Type B pancreatic cell (in vitro differentiated cells): ENCODE data around the gene MGMT. TPM values are rescaled to one million over a fixed set of nuclear protein-coding genes. Genes with fewer than 3 reads are reported as not detected.

Source experiments
- DNase-seq: peaks from one replicate; pipeline ENCODE4 v3.0.0; 2021; ENCODE audit warnings: mixed read lengths; ENCODE audit not compliant: unreplicated experiment; ENCODE audit errors: extremely low spot score
- H3K27ac Mint-ChIP-seq: 2 replicates; pipeline ENCODE4 v1.8.0; 2021; ENCODE audit warnings: mild to moderate bottlenecking, mixed read lengths
- H3K27me3 Mint-ChIP-seq: 2 replicates; pipeline ENCODE4 v1.8.0; 2021; ENCODE audit warnings: mixed read lengths
- H3K36me3 Mint-ChIP-seq: 2 replicates; pipeline ENCODE4 v1.8.0; 2021; ENCODE audit warnings: mixed read lengths
- H3K4me1 Mint-ChIP-seq: one replicate; pipeline ENCODE4 v1.8.0; 2021; ENCODE audit warnings: mixed read lengths; ENCODE audit not compliant: unreplicated experiment
- H3K4me3 Mint-ChIP-seq: 2 replicates; pipeline ENCODE4 v1.8.0; 2021; ENCODE audit warnings: mild to moderate bottlenecking, mixed read lengths
- H3K9me3 Mint-ChIP-seq: 2 replicates; pipeline ENCODE4 v1.8.0; 2021; ENCODE audit warnings: mixed read lengths
- total RNA-seq: library from RNA; stranded (reverse); gene quantifications from 2 replicates; pipeline ENCODE4 v1.2.1, GENCODE V29; 2021; ENCODE audit warnings: low replicate concordance
- TF ChIP-seq, protein P1 (sequence below): fragments of 200-600 bp; sonication (generic); conservative IDR thresholded peaks from 2 replicates; pipeline ENCODE4 v1.5.0; 2021; ENCODE audit warnings: antibody characterized with exemption, mild to moderate bottlenecking

The MGMT gene
- total RNA-seq, 1 donor from 2014 or later, result 18.8 TPM

DNA sequence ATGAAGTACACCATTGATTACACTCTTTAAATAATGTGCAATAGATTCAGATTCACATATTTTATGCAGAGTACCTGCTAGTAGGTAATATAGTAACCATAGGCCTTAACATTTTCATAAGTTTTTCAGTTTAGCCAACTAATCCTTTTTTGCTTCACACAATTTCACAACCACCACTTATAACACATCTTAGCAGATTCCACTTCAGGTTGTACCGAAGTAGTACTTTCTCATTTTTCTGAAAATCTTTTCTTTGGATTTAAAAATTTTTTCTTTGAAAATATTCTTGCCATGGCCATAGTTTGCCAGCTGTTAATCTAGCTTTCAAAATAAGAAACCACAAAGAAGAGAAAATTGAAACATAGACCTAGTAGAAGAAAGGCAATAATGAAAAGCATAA is 203.1 kb downstream of the MGMT start:
- Mint-ChIP-seq H3K27me3 (no peaks in the 10 kb centered on the region), H3K4me3 (no peak overlapping the region), H3K9me3 (peaks cover 6% of the 10 kb centered on the region), H3K36me3 (peaks cover 6% of the 10 kb centered on the region), H3K4me1 (no peaks in the 10 kb centered on the region), H3K27ac (no peak overlapping the region)
- no peak for DNase-seq
- TF ChIP-seq, protein P1, sequence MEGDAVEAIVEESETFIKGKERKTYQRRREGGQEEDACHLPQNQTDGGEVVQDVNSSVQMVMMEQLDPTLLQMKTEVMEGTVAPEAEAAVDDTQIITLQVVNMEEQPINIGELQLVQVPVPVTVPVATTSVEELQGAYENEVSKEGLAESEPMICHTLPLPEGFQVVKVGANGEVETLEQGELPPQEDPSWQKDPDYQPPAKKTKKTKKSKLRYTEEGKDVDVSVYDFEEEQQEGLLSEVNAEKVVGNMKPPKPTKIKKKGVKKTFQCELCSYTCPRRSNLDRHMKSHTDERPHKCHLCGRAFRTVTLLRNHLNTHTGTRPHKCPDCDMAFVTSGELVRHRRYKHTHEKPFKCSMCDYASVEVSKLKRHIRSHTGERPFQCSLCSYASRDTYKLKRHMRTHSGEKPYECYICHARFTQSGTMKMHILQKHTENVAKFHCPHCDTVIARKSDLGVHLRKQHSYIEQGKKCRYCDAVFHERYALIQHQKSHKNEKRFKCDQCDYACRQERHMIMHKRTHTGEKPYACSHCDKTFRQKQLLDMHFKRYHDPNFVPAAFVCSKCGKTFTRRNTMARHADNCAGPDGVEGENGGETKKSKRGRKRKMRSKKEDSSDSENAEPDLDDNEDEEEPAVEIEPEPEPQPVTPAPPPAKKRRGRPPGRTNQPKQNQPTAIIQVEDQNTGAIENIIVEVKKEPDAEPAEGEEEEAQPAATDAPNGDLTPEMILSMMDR, result no peak

DNA sequence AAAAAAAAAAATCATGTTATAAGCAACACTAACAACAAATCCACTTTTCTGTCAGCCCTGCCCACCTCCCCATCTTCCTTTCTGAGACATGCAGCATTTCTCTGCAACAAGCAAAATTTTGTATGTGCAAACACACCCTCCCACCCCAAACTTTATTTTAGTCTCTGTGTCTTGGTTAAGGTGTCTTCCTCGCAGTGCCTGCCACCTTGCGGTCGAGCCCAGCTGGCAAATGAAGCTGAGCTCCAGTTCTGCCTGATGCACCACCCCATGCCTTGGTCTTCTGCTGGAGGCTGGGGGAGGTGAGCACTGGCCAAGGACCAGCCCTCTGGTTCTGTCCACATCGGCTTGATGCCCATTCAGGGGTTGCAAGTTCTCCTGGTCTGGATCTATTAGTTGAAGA is 206.3 kb downstream of the MGMT start:
- DNase-seq, result no peak
- no peaks in the 10 kb centered on the region for H3K27me3 Mint-ChIP-seq
- H3K4me3 Mint-ChIP-seq, result no peak overlapping the region
- TF ChIP-seq, protein P1, result no peak
- H3K27ac Mint-ChIP-seq, result no peak overlapping the region
- no peaks in the 10 kb centered on the region for H3K4me1 Mint-ChIP-seq
- H3K36me3 Mint-ChIP-seq, result peaks cover 9% of the 10 kb centered on the region
- H3K9me3 Mint-ChIP-seq, result no peaks in the 10 kb centered on the region

DNA sequence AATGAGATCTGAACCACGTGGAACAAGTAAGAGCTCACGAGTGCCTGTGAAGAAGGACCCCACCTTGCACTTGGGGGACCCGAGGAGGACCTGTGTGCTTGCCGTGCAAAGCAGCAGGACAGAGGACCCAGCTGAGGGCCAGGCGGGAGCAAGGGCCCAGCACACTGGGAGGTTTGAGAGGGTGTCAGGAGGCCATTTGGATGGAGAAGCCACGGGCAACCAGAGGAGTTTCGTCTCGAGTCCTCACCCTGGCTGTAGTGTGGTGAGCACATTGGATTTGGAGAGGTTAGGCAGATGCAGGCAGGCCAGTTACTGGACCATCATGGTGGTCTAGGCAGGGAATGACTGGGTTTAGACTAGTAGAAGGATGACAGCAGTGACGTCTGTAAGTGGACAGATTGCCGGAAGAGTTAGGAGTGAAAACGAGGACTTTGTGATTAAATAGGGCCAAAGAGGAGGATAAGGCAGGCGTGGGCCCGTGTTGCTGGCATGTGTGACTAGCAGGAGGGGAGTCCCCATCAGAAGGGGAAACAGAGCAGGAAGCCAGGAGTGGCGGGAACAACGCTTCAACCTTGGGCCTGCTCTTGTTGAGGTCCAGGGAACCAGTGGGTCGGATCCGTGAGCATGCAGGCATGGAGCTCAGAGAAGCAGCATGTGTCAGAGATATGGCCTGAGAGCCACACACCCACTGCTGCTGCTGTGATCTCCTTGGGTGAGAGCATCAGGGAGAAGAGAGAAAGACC is 208.2 kb downstream of the MGMT start:
- no peak for DNase-seq
- H3K9me3 Mint-ChIP-seq, result no peaks in the 10 kb centered on the region
- H3K4me3 Mint-ChIP-seq, result no peak overlapping the region
- peaks cover 5% of the 10 kb centered on the region for H3K4me1 Mint-ChIP-seq
- peaks cover 9% of the 10 kb centered on the region for H3K36me3 Mint-ChIP-seq
- H3K27me3 Mint-ChIP-seq, result no peaks in the 10 kb centered on the region
- TF ChIP-seq, protein P1, result no peak
- no peak overlapping the region for H3K27ac Mint-ChIP-seq

DNA sequence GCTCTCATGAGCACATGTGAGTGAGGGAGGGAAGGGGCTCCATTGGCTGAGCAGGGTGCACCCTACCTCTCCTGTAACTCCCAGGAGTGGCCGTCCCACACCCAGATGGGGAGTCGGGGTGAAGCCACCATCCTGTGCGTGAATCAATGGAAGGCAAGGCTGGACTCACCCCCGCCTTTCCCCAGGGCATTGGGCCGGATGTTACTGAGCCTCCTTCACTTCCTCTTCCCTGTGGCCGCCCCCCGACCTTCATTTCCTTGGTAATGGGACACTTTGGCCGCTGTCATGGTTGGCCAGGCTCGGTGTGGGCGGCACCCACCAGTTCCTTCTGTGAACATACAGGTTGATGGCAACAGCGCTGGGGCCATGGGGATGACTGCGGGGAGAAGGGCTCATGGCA is 209.0 kb downstream of the MGMT start:
- TF ChIP-seq, protein P1, result no peak
- no peak overlapping the region for H3K27ac Mint-ChIP-seq
- no peak for DNase-seq

DNA sequence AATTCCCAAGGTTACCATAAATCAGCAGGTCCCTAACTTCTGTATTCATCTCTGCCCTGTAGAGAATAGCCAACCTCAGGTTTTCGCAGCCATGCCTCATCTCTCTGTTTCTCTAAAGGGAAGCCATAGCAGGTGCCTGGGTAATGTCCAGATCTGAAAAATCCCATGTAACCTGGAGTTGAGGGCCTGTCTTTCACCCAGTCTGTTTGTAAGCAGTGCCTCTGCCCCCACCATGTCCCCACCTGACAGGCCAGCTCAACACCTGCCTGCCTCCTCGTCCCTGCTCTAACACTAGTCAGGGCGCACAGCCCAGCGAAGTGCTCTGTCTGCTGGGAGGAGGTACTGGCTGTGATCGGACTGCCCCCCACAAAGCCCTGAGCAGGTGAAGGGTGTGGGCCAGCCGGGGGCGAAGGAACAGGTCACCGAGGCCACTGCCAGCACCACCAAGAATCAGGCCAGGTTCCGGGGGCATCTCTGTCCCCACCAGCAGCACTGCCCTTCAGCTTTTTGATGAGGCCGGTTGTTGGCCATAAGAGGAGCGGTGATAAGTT is 210.4 kb downstream of the MGMT start:
- no peak overlapping the region for H3K27ac Mint-ChIP-seq
- peaks cover 5% of the 10 kb centered on the region for H3K4me1 Mint-ChIP-seq

More for the DNA sequence above, 209.0 kb downstream of the MGMT start:
- Mint-ChIP-seq H3K36me3 (peaks cover 9% of the 10 kb centered on the region), H3K9me3 (no peaks in the 10 kb centered on the region), H3K27me3 (no peaks in the 10 kb centered on the region), H3K4me3 (no peak overlapping the region), H3K4me1 (peaks cover 5% of the 10 kb centered on the region)

More for the DNA sequence above, 210.4 kb downstream of the MGMT start:
- H3K27me3 Mint-ChIP-seq, result no peaks in the 10 kb centered on the region
- no peak overlapping the region for H3K4me3 Mint-ChIP-seq
- no peaks in the 10 kb centered on the region for H3K9me3 Mint-ChIP-seq
- peaks cover 9% of the 10 kb centered on the region for H3K36me3 Mint-ChIP-seq
- TF ChIP-seq, protein P1, result no peak
- no peak for DNase-seq
